Measurements from ENCODE around the gene SMAD4. TPM values are rescaled to one million over a fixed set of nuclear protein-coding genes. Genes with fewer than 3 reads are reported as not detected.

The SMAD4 gene
- total and polyA plus RNA-seq, 2 experiments from 2014 or later, result 41.9 to 103 TPM

DNA sequence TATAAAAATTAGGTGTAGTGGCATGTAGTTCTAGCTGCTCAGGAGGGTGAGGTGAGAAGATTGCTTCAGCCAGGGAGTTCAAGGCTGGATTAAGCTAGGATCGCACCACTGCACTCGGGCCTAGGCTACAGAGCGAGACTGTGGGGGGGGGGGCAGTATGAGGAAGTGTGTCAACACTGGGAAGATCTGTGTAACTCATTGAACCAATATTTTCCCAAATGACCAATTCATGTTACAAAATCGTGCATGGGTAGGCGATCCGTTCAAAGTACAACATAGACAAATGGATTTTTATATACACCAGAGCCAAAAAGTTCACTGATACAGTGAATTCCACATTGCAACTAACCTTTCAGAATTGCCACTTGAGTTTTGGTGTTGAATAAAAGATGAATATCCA is 8.1 kb downstream of the SMAD4 start:
- peaks cover 71% of the 10 kb centered on the region for H3K4me1 ChIP-seq (ENCODE audit: insufficient read depth)
- TF ChIP-seq ZNF331 (CRISPR knock-in tag; IDR thresholded peaks at IDR 0.05; ENCODE audit: low read depth) (no peak), POLR2AphosphoS5 (IDR thresholded peaks at IDR 0.05; ENCODE audit: low read depth) (no peak), NANOG (IDR thresholded peaks at IDR 0.05; ENCODE audit: borderline replicate concordance) (no peak), CREB1 (CRISPR knock-in tag; IDR thresholded peaks at IDR 0.05; ENCODE audit: low read depth) (no peak), CTCF (conservative IDR thresholded peaks at IDR 0.05; ENCODE audit: low read depth in 2 of 2) (no peak), JUNB (IDR thresholded peaks at IDR 0.05; ENCODE audit: unreplicated experiment) (no peak)
- Mint-ChIP-seq H3K9me3 (no peaks in the 10 kb centered on the region), H3K27me3 (ENCODE audit: insufficient read depth, low read depth, poor library complexity) (peaks cover 11% of the 10 kb centered on the region), H3K36me3 (ENCODE audit: low read depth) (peaks cover 16% of the 10 kb centered on the region; the same call in 2 of the 3 replicates), H3K4me1 (peaks cover 69% of the 10 kb centered on the region), H3K4me3 (no peak overlapping the region; the same call in 2 of the 3 replicates), H3K27ac (peak overlapping the region; percentile 87)
- H3K9me2 ChIP-seq (ENCODE audit: insufficient read depth), result no peaks in the 10 kb centered on the region
- peak; percentile 21; the same call in 1 of the 3 replicates for ATAC-seq
- DNase-seq (ENCODE audit: low spot score), result no peak
- H3F3A ChIP-seq (replicated peaks; ENCODE audit: low read depth), result no peaks in the 10 kb centered on the region; the same call in 1 of the 2 replicates
- H2AFZ ChIP-seq, result no peak overlapping the region
- H3K27ac ChIP-seq (ENCODE audit: low read depth), result peak overlapping the region; percentile 56; the same call in 1 of the 2 replicates
- peaks cover 97% of the 10 kb centered on the region for H3K79me2 ChIP-seq (replicated peaks; ENCODE audit: insufficient read depth)
- no peaks in the 10 kb centered on the region for H3K36me3 ChIP-seq (ENCODE audit: insufficient read depth)
- H3K4me2 ChIP-seq, result peak overlapping the region; percentile 50; the same call in 1 of the 2 replicates
- H3K4me3 ChIP-seq, result no peak overlapping the region
- peaks cover 29% of the 10 kb centered on the region; the same call in 1 of the 2 replicates for H4K20me1 ChIP-seq (replicated peaks; ENCODE audit: insufficient read depth)
- H3K27me3 ChIP-seq (ENCODE audit: insufficient read depth), result no peaks in the 10 kb centered on the region

DNA sequence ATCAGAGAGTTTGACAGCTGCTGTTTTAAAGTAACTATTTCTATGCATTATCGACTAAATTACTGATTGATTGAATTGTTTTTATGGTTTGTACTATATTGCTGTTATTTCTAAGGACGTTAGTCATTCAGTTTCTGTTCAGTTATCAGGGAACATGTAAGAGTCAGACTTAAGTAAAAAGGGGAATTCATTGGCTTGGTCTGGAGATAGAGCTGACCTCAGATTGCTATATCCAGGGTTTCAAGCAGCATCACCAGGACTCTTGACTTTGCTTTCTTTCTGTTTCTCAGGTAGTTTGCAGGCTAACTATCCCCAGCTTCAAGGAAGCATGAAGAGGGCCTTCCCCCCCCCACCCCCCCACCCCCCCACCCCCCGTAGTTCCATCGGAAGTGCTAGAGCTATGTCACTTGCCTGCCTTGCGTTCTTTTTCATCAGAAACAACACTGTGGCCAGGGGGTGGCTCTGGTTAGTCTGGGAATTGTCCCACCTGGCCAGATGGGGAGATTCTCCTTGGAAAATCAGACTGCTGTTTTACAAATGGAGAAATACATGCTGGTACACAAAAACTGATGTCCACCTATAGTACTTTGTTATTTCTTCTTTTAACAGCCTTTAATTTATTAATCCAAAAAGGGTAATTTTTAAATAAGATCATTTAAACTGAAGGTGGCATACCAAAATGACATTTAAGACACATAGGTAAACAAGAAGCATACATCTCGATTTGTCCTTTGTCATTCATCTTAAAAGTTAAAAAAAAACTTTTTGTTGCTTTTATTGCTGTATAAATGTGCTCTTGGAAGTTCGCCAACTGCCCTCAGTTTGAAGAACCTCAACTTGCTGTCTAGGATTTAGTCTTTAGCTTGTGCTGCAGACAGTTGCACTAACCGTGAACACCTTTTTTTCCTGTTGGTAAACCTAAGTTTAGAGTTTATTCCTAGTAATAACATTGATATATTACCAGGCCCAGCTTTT is 9.4 kb downstream of the SMAD4 start:
- TF ChIP-seq CTCF (conservative IDR thresholded peaks at IDR 0.05; ENCODE audit: low read depth in 2 of 2) (peak in 1 of 2 experiments; percentile 18; a peak in 1 of 4 replicates), NANOG (IDR thresholded peaks at IDR 0.05; ENCODE audit: borderline replicate concordance) (no peak), EZH2phosphoT487 (IDR thresholded peaks at IDR 0.05; ENCODE audit: unreplicated experiment) (no peak), JUNB (IDR thresholded peaks at IDR 0.05; ENCODE audit: unreplicated experiment) (no peak), ETS1 (IDR thresholded peaks at IDR 0.05) (no peak)

More for the DNA sequence above, 9.4 kb downstream of the SMAD4 start:
- Histone ChIP-seq H3K9me2 (ENCODE audit: insufficient read depth) (no peaks in the 10 kb centered on the region), H3K27me3 (ENCODE audit: insufficient read depth) (no peaks in the 10 kb centered on the region), H3K4me3 (0 out of 2 replicates have a peak overlapping the region, but pooled peaks have one; percentile 31), H4K20me1 (replicated peaks; ENCODE audit: insufficient read depth) (peaks cover 26% of the 10 kb centered on the region), H3K4me1 (ENCODE audit: insufficient read depth) (peaks cover 74% of the 10 kb centered on the region), H3K79me2 (replicated peaks; ENCODE audit: insufficient read depth) (peaks cover 97% of the 10 kb centered on the region), H3K4me2 (peak overlapping the region; percentile 71), H3K36me3 (ENCODE audit: insufficient read depth) (no peaks in the 10 kb centered on the region), H3F3A (replicated peaks; ENCODE audit: low read depth) (no peaks in the 10 kb centered on the region; the same call in 1 of the 2 replicates), H3K27ac (ENCODE audit: low read depth) (peak overlapping the region; percentile 76; the same call in 1 of the 2 replicates), H2AFZ (no peak overlapping the region)
- H3K36me3 Mint-ChIP-seq (ENCODE audit: low read depth), result peaks cover 13% of the 10 kb centered on the region; the same call in 2 of the 3 replicates
- ATAC-seq, result peak; percentile 68
- H3K27ac Mint-ChIP-seq, result peak overlapping the region; percentile 68
- no peak overlapping the region; the same call in 2 of the 3 replicates for H3K4me3 Mint-ChIP-seq
- H3K4me1 Mint-ChIP-seq, result peaks cover 68% of the 10 kb centered on the region
- H3K27me3 Mint-ChIP-seq (ENCODE audit: insufficient read depth, low read depth, poor library complexity), result peaks cover 11% of the 10 kb centered on the region
- DNase-seq (ENCODE audit: low spot score), result peak; percentile 63
- no peaks in the 10 kb centered on the region for H3K9me3 Mint-ChIP-seq
